Thyroid gland (tissue), 4 donors: ENCODE data around the gene C12orf76.

Experiments
- POLR2A ChIP-seq, 2 donors: fragments of 450-650 bp; IDR thresholded peaks; one replicate each; pipeline ENCODE4 v1.6.1; 2017; ENCODE audit warnings: antibody characterized with exemption in 2 of 2, mild to moderate bottlenecking in 2 of 2, moderate library complexity in 1 of 2
- TF ChIP-seq, protein P1 (sequence below), 6 experiments: fragments of 200-600 bp in 3 of 6; fragments of 450-650 bp in 3 of 6; sonication (generic) in 3 of 6; IDR thresholded peaks; one replicate each; pipeline ENCODE4 v1.5.1; 2016 to 2019; ENCODE audit warnings: antibody characterized with exemption in 6 of 6, mild to moderate bottlenecking in 2 of 6, inconsistent platforms in 1 of 6, moderate library complexity in 1 of 6

GRCh38 chr12:110079477-110080400 is 31.4 kb upstream of the C12orf76 start:
- TF ChIP-seq, protein P1, sequence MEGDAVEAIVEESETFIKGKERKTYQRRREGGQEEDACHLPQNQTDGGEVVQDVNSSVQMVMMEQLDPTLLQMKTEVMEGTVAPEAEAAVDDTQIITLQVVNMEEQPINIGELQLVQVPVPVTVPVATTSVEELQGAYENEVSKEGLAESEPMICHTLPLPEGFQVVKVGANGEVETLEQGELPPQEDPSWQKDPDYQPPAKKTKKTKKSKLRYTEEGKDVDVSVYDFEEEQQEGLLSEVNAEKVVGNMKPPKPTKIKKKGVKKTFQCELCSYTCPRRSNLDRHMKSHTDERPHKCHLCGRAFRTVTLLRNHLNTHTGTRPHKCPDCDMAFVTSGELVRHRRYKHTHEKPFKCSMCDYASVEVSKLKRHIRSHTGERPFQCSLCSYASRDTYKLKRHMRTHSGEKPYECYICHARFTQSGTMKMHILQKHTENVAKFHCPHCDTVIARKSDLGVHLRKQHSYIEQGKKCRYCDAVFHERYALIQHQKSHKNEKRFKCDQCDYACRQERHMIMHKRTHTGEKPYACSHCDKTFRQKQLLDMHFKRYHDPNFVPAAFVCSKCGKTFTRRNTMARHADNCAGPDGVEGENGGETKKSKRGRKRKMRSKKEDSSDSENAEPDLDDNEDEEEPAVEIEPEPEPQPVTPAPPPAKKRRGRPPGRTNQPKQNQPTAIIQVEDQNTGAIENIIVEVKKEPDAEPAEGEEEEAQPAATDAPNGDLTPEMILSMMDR (IDR thresholded peaks at IDR 0.05) = no peak
- no peak for TF ChIP-seq POLR2A (IDR thresholded peaks at IDR 0.05)
